Measurements from ENCODE around the gene IDH2. TPM values are rescaled to one million over a fixed set of nuclear protein-coding genes. Genes with fewer than 3 reads are reported as not detected.

The IDH2 gene
- total and polyA plus RNA-seq, 2 of the 4 experiments (the other 2 are of a cell fraction): 84.9 to 118 TPM

- H3K9me1 ChIP-seq (ENCODE audit: insufficient read depth, low read length): no peaks in the 10 kb centered on the region
- 83% methylated on average over 9 of the region's 17 CpGs; no CpG with 5 or more reads in 1 of the 2 experiments for WGBS, 2 experiments (ENCODE audit: extremely low coverage in 2 of 2, insufficient read length in 1 of 2)
Measured at GRCh38 chr15:90072978-90073640, 29.2 kb downstream of the IDH2 start.

More at GRCh38 chr15:90072978-90073640, 29.2 kb downstream of the IDH2 start:
- H3K18ac ChIP-seq (ENCODE audit: low read depth, low read length): no peak overlapping the region
- H3K27ac ChIP-seq (ENCODE audit: insufficient read depth, low read length): no peak overlapping the region
- no peaks in the 10 kb centered on the region for H3K9me3 ChIP-seq (ENCODE audit: control insufficient read depth, insufficient read depth, low read length)
- no peak overlapping the region for H3K14ac ChIP-seq (replicated peaks; ENCODE audit: low read depth, low read length)
- dilution Hi-C loops (cut with HindIII; ENCODE audit: low sequenced_read_pairs, unreplicated experiment) (no loop called here), in situ Hi-C loops (cut with MboI; ENCODE audit: low sequenced_read_pairs) (loop anchor here (5.0 to 10.0 kb wide), 2 partner anchors 176 to 318 kb away; partner anchors contain the start of gene MESP1), intact Hi-C loops (cut with micrococcal nuclease) (loop anchor here (5.0 kb wide), 1 partner anchor 161 kb away; the partner anchor contains the start of gene ARPIN)
- DNase-seq: no peak
- ChIA-PET POLR2A (ENCODE audit: unreplicated experiment) (no interaction called here), CTCF (no interaction called here)
- H2AK9ac ChIP-seq (replicated peaks; ENCODE audit: low read depth, low read length, poor library complexity): no peak overlapping the region
- no peak overlapping the region for H2BK120ac ChIP-seq (ENCODE audit: low read depth, low read length)
- H2AFZ ChIP-seq (replicated peaks; ENCODE audit: low read length, poor library complexity): no peak overlapping the region
- ATAC-seq (ENCODE audit: low read depth): no peak
- TF ChIP-seq, protein P1, sequence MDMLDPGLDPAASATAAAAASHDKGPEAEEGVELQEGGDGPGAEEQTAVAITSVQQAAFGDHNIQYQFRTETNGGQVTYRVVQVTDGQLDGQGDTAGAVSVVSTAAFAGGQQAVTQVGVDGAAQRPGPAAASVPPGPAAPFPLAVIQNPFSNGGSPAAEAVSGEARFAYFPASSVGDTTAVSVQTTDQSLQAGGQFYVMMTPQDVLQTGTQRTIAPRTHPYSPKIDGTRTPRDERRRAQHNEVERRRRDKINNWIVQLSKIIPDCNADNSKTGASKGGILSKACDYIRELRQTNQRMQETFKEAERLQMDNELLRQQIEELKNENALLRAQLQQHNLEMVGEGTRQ (IDR thresholded peaks at IDR 0.05; ENCODE audit: low read depth, low read length): no peak
- TF ChIP-seq BHLHE40 (IDR thresholded peaks at IDR 0.05; ENCODE audit: low read depth, low read length) (no peak), POLR2A (IDR thresholded peaks at IDR 0.05; ENCODE audit: low read depth, low read length) (no peak), MXI1 (IDR thresholded peaks at IDR 0.05; ENCODE audit: borderline replicate concordance, low read depth, low read length) (no peak), CEBPB (IDR thresholded peaks at IDR 0.05; ENCODE audit: low read depth, low read length) (no peak), MAFK (IDR thresholded peaks at IDR 0.05; ENCODE audit: low read depth, low read length) (no peak), FOS (IDR thresholded peaks at IDR 0.05; ENCODE audit: low read depth, low read length) (no peak), NFE2L2 (IDR thresholded peaks at IDR 0.05; ENCODE audit: low read depth, low read length) (no peak), RFX5 (IDR thresholded peaks at IDR 0.05; ENCODE audit: low read depth, low read length) (no peak), CHD1 (IDR thresholded peaks at IDR 0.05; ENCODE audit: low read depth, low read length) (no peak), RCOR1 (IDR thresholded peaks at IDR 0.05; ENCODE audit: insufficient replicate concordance, low read length) (no peak), RAD21 (IDR thresholded peaks at IDR 0.05; ENCODE audit: low read length) (no peak), SMC3 (IDR thresholded peaks at IDR 0.05; ENCODE audit: low read depth, low read length) (no peak), MAZ (IDR thresholded peaks at IDR 0.05; ENCODE audit: borderline replicate concordance, low read depth, low read length) (no peak)
- TF ChIP-seq, protein P2, sequence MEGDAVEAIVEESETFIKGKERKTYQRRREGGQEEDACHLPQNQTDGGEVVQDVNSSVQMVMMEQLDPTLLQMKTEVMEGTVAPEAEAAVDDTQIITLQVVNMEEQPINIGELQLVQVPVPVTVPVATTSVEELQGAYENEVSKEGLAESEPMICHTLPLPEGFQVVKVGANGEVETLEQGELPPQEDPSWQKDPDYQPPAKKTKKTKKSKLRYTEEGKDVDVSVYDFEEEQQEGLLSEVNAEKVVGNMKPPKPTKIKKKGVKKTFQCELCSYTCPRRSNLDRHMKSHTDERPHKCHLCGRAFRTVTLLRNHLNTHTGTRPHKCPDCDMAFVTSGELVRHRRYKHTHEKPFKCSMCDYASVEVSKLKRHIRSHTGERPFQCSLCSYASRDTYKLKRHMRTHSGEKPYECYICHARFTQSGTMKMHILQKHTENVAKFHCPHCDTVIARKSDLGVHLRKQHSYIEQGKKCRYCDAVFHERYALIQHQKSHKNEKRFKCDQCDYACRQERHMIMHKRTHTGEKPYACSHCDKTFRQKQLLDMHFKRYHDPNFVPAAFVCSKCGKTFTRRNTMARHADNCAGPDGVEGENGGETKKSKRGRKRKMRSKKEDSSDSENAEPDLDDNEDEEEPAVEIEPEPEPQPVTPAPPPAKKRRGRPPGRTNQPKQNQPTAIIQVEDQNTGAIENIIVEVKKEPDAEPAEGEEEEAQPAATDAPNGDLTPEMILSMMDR (conservative IDR thresholded peaks at IDR 0.05; ENCODE audit: low read depth, low read length): no peak
- TF ChIP-seq, protein P3, sequence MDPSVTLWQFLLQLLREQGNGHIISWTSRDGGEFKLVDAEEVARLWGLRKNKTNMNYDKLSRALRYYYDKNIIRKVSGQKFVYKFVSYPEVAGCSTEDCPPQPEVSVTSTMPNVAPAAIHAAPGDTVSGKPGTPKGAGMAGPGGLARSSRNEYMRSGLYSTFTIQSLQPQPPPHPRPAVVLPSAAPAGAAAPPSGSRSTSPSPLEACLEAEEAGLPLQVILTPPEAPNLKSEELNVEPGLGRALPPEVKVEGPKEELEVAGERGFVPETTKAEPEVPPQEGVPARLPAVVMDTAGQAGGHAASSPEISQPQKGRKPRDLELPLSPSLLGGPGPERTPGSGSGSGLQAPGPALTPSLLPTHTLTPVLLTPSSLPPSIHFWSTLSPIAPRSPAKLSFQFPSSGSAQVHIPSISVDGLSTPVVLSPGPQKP (IDR thresholded peaks at IDR 0.05; ENCODE audit: borderline replicate concordance, low read depth, low read length): no peak
- no peak overlapping the region for H3K4me2 ChIP-seq (ENCODE audit: low read depth, low read length)
- H2BK15ac ChIP-seq (ENCODE audit: low read depth, low read length): no peak overlapping the region
- H3K4me1 ChIP-seq (ENCODE audit: control insufficient read depth, insufficient read depth, low read length): no peaks in the 10 kb centered on the region
- H4K91ac ChIP-seq (ENCODE audit: insufficient read depth, low read depth, low read length): no peak overlapping the region
- H4K5ac ChIP-seq (ENCODE audit: low read depth, low read length): no peak overlapping the region
- no peaks in the 10 kb centered on the region for H3K27me3 ChIP-seq (ENCODE audit: control insufficient read depth, insufficient read depth, low read length)
- no peak overlapping the region for H2BK5ac ChIP-seq (ENCODE audit: low read depth, low read length, poor library complexity, severe bottlenecking)
- BruUV-seq (replicated peaks): no TSS peak
- no peak overlapping the region for H3K4ac ChIP-seq (ENCODE audit: low read depth, low read length)
- no peak overlapping the region for H3K56ac ChIP-seq (ENCODE audit: extremely low read depth, insufficient read depth, low read length)
- H3K79me1 ChIP-seq (ENCODE audit: low read depth in 1 of 2, low read length in 2 of 2): peaks cover 3 to 16% of the 10 kb centered on the region in 2 experiments; a peak in 3 of 4 replicates
- H2BK20ac ChIP-seq (ENCODE audit: low read depth, low read length): no peak overlapping the region
- no peak overlapping the region for H4K8ac ChIP-seq (ENCODE audit: low read depth in 2 of 2, low read length in 2 of 2)
- H4K20me1 ChIP-seq (ENCODE audit: insufficient read depth, low read length): no peaks in the 10 kb centered on the region; the same call in 1 of the 2 replicates
- H2AK5ac ChIP-seq (ENCODE audit: low read depth, low read length): no peak overlapping the region
- H3K9ac ChIP-seq (ENCODE audit: low read depth, low read length): no peak overlapping the region
- no peak overlapping the region for H3K23ac ChIP-seq (ENCODE audit: low read depth, low read length)
- H3K4me3 ChIP-seq (ENCODE audit: insufficient read depth, low read depth, low read length): no peak overlapping the region
- peaks cover 36% of the 10 kb centered on the region for H3K36me3 ChIP-seq (ENCODE audit: control insufficient read depth, insufficient read depth, low read length)
